LNCaP clone FGC (cell line): Measurements from ENCODE around the gene STARD6.

Experiments
- DNase-seq: peaks from one replicate; pipeline ENCODE4 v3.0.0-alpha.2; 2011; ENCODE audit warnings: low read depth
- H3K4me3 ChIP-seq: 2 replicates; pipeline ENCODE4 v1.5.1; 2011; ENCODE audit warnings: mild to moderate bottlenecking, low read depth, low read length, control low read depth
- CTCF ChIP-seq: IDR thresholded peaks from 2 replicates; pipeline ENCODE4 v1.5.1; 2012; ENCODE audit warnings: mild to moderate bottlenecking; ENCODE audit not compliant: control insufficient read depth, insufficient read depth; ENCODE audit errors: extremely low read depth

The STARD6 gene

DNA sequence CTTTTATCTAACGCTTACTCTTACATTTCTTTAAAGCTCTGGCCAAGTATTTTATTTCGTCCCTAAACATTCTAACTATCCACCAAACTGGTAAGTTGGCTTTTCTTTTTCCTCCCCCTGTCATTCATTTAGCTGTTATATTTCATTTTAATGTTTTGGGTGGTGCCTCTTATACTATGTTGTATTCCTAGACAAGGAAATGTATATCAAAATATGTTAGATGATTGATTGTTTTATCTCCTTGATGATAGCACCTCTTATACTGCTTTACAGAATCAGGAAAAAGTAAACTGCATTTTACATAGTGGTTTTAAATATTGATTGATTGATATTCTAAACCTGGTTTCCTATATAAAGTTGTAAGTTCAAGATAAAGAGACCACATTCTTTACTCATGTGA lies 24.0 kb upstream of the STARD6 start:
- H3K4me3 ChIP-seq, result no peak overlapping the region
- no peak for DNase-seq
- TF ChIP-seq CTCF, result no peak

DNA sequence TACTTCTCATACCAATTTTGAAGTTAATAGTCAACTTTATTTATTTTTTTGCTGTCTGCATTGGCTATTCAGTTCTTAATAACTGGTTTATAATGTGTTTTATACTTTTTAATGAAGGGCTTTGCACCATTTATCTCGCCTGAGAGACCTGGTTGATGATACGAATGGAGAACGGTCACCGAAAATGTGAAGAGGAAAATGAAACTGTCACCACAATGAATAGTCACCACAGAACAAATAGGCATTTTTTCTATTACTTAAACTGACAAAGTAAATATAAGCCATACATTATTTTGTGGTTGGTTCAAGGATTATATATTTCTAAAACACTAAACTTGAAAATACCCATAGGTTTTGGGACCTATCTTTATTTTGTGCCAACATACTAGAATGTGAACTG lies 20.4 kb upstream of the STARD6 start:
- no peak overlapping the region for H3K4me3 ChIP-seq
- no peak for DNase-seq
- no peak for TF ChIP-seq CTCF

GRCh38 chr18:54360406-54360805 lies 2.7 kb upstream of the STARD6 start:
- no peak for TF ChIP-seq CTCF
- no peak for DNase-seq
- no peak overlapping the region for H3K4me3 ChIP-seq

GRCh38 chr18:54359233-54359632 lies 1.6 kb upstream of the STARD6 start:
- H3K4me3 ChIP-seq, result no peak overlapping the region
- no peak for DNase-seq
- no peak for TF ChIP-seq CTCF

DNA sequence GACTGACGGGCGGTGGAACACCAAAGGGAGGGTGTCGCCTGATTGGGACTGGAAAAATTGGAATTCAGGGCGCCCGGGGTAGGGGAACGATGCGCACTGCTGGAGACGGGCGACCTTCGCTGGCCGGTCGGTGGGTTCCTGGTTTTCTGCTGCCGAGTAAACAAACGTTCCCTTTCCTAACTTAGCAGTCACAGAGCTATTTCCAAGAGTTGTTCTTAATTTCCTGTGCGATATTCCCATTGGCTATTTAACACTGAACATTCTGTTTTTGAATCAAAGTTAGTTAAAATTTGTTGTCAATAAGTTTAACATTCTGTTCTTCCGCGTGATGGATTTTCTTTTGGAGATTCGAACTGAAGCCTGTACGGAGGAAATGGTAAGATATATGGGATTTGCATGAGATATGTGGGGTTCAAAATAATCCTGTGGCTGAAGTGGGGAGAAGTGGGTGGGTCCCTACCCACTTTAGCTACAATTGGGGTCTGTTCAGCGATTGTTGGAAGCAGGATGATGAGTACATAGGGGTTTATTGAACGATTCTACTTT lies 910 bp upstream of the STARD6 start:
- DNase-seq, result no peak
- H3K4me3 ChIP-seq, result peak overlapping the region; percentile 91
- no peak for TF ChIP-seq CTCF

- H3K4me3 ChIP-seq, result peak overlapping the region; percentile 91
- DNase-seq, result no peak
- no peak for TF ChIP-seq CTCF
Observed at GRCh38 chr18:54357082-54357659, 487 bp downstream of the STARD6 start.

DNA sequence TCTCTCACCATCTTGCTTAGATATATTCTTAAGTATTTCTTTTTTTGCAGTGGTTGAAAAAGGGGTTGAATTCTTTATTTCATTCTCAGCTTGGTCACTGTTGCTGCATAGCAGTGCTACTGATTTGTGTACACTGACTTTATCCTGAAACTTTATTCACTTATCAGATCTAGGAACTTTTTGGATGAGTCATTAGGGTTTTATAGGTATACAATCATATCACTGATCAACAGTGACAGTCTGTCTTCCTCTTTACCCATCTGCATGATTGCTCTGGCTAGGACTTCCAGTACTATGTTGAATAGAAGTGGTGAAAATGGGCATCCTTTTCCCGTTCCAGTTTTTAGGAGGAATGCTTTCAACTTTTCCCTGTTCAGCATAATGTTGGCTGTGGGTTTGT lies 6.5 kb downstream of the STARD6 start:
- no peak for TF ChIP-seq CTCF
- DNase-seq, result peak; percentile 23

More for the DNA sequence above, 6.5 kb downstream of the STARD6 start:
- no peak overlapping the region for H3K4me3 ChIP-seq
